GM23248 (cell line): Measurements from ENCODE around the gene KNTC1. TPM values are rescaled to one million over a fixed set of nuclear protein-coding genes. Genes with fewer than 3 reads are reported as not detected.

Source experiments
- DNase-seq: peaks from one replicate; pipeline ENCODE4 v3.0.0-alpha.2; 2015
- H2AFZ ChIP-seq: fragments of 200-600 bp; sonication (generic); 2 replicates; pipeline ENCODE4 v1.6.1; 2016; ENCODE audit warnings: antibody characterized with exemption
- H3F3A ChIP-seq: fragments of 200-600 bp; sonication (generic); 2 replicates; pipeline ENCODE4 v1.6.1; 2016; ENCODE audit warnings: mild to moderate bottlenecking, antibody characterized with exemption, mixed run types; ENCODE audit not compliant: insufficient read depth
- H3K27ac ChIP-seq: fragments of 200-600 bp; sonication (generic); 2 replicates; pipeline ENCODE4 v1.5.1; 2016; ENCODE audit warnings: mild to moderate bottlenecking
- H3K27me3 ChIP-seq: fragments of 200-600 bp; sonication (generic); replicated peaks from 2 replicates; pipeline ENCODE4 v1.6.1; 2016; ENCODE audit warnings: mild to moderate bottlenecking; ENCODE audit not compliant: insufficient read depth
- H3K36me3 ChIP-seq: fragments of 200-600 bp; sonication (generic); 2 replicates; pipeline ENCODE4 v1.6.1; 2016; ENCODE audit warnings: low read depth, mild to moderate bottlenecking
- H3K4me1 ChIP-seq: fragments of 200-600 bp; sonication (generic); 2 replicates; pipeline ENCODE4 v1.6.1; 2016; ENCODE audit warnings: mild to moderate bottlenecking; ENCODE audit not compliant: insufficient read depth
- H3K4me2 ChIP-seq: fragments of 200-600 bp; sonication (generic); one replicate; pipeline ENCODE4 v1.6.1; 2016; ENCODE audit warnings: mild to moderate bottlenecking; ENCODE audit not compliant: unreplicated experiment
- H3K4me3 ChIP-seq: fragments of 200-600 bp; sonication (generic); 2 replicates; pipeline ENCODE4 v1.5.1; 2016; ENCODE audit warnings: mild to moderate bottlenecking
- H3K79me2 ChIP-seq: fragments of 200-600 bp; sonication (generic); 2 replicates; pipeline ENCODE4 v1.6.1; 2016; ENCODE audit warnings: mild to moderate bottlenecking; ENCODE audit not compliant: insufficient read depth
- H3K9ac ChIP-seq: fragments of 200-600 bp; sonication (generic); 2 replicates; pipeline ENCODE4 v1.6.1; 2016; ENCODE audit warnings: mild to moderate bottlenecking
- H3K9me2 ChIP-seq: fragments of 200-600 bp; sonication (generic); 2 replicates; pipeline ENCODE4 v1.6.1; 2016; ENCODE audit warnings: mixed run types, mild to moderate bottlenecking, moderate library complexity; ENCODE audit not compliant: insufficient read depth
- H3K9me3 ChIP-seq: fragments of 200-600 bp; sonication (generic); one replicate; pipeline ENCODE4 v1.6.1; 2017; ENCODE audit warnings: low read depth
- H4K20me1 ChIP-seq: fragments of 200-600 bp; sonication (generic); 2 replicates; pipeline ENCODE4 v1.6.0; 2016; ENCODE audit not compliant: insufficient read depth
- EZH2 ChIP-seq: fragments of 200-600 bp; sonication (generic); IDR thresholded peaks from 2 replicates; pipeline ENCODE4 v1.6.1; 2018; ENCODE audit warnings: antibody characterized with exemption, mild to moderate bottlenecking; ENCODE audit not compliant: insufficient read depth, poor library complexity, severe bottlenecking
- EZH2phosphoT487 ChIP-seq: fragments of 200-600 bp; sonication (generic); IDR thresholded peaks from 2 replicates; pipeline ENCODE4 v1.6.1; 2018; ENCODE audit warnings: antibody characterized with exemption, moderate library complexity, mild to moderate bottlenecking, low read depth; ENCODE audit not compliant: insufficient read depth
- WGBS, 2 experiments: methylation state at CpG; one replicate each; pipeline ENCODE4 v1.1.6; 2015 to 2017; ENCODE audit warnings: low lambda C conversion rate in 2 of 2, low coverage in 1 of 2; ENCODE audit errors: missing lambda C conversion rate in 2 of 2; 5-methylcytosine and 5-hydroxymethylcytosine counted together
- in situ Hi-C: fragments of 300-500 bp; cut with MboI; formaldehyde crosslinking; loops from 2 replicates; pipeline ENCODE4 v1.15.0; 2020
- polyA plus RNA-seq: library from polyadenylated mRNA; unstranded; fragments of >200 nt; fragmentation: Nextera tagmentation; extraction: Ambion mirVana; gene quantifications from 2 replicates; pipeline ENCODE4 v1.2.1, GENCODE V29; 2016
- total RNA-seq: library from RNA; depleted of rRNA; stranded (reverse); fragments of >200 nt; shearing (Covaris generic); gene quantifications from 2 replicates; pipeline ENCODE4 v1.2.3, GENCODE V29; 2014

Gene KNTC1
- total and polyA plus RNA-seq, 2 experiments from 2014 or later, result 8.1 to 15.5 TPM

- Histone ChIP-seq H3K4me3 (no peak overlapping the region), H4K20me1 (no peaks in the 10 kb centered on the region), H3K9ac (no peak overlapping the region), H3K27me3 (no peaks in the 10 kb centered on the region), H3K4me1 (no peaks in the 10 kb centered on the region), H3K36me3 (no peaks in the 10 kb centered on the region), H3K27ac (no peak overlapping the region), H3K9me3 (no peaks in the 10 kb centered on the region), H3K4me2 (no peak overlapping the region), H3F3A (no peaks in the 10 kb centered on the region), H2AFZ (no peak overlapping the region), H3K9me2 (no peaks in the 10 kb centered on the region), H3K79me2 (no peaks in the 10 kb centered on the region)
- TF ChIP-seq EZH2 (no peak), EZH2phosphoT487 (no peak)
- no peak for DNase-seq
- in situ Hi-C loops, result no loop called here
- 90 to 96% methylated on average over 2 of the region's 2 CpGs for WGBS, 2 experiments
Observed at GRCh38 chr12:122602456-122602855, 75.4 kb downstream of the KNTC1 start.

DNA sequence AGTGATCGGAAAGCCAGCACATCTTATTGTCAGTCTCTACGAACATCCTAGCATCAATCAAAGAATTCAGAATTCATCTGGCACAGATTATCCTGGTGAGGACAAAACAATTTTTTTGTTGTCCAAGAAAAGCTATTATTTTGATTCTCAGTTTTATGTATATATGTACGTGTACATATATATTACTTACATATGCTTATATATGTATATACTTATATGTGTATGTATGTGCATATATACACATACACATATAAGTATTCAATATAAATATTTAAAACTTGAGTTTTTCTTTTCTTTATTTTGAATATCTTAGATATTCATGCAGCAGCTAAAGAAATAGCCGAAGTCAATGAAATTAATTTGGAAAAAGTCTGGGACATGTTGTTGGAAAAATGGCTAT, 77.9 kb downstream of the KNTC1 start:
- no peak for DNase-seq
- H3K27me3 ChIP-seq, result no peaks in the 10 kb centered on the region
- H3K9ac ChIP-seq, result no peak overlapping the region
- no peak overlapping the region for H3K27ac ChIP-seq
- H3K36me3 ChIP-seq, result no peaks in the 10 kb centered on the region
- no peaks in the 10 kb centered on the region for H3F3A ChIP-seq
- no peaks in the 10 kb centered on the region for H4K20me1 ChIP-seq
- H3K4me3 ChIP-seq, result no peak overlapping the region
- no peaks in the 10 kb centered on the region for H3K9me3 ChIP-seq
- H3K4me1 ChIP-seq, result no peaks in the 10 kb centered on the region
- no peaks in the 10 kb centered on the region for H3K9me2 ChIP-seq
- 94 to 97% methylated on average over 4 of the region's 4 CpGs for WGBS, 2 experiments
- H2AFZ ChIP-seq, result no peak overlapping the region
- no peaks in the 10 kb centered on the region for H3K79me2 ChIP-seq
- TF ChIP-seq EZH2phosphoT487, result no peak
- no peak for TF ChIP-seq EZH2
- H3K4me2 ChIP-seq, result no peak overlapping the region
- in situ Hi-C loops, result no loop called here

DNA sequence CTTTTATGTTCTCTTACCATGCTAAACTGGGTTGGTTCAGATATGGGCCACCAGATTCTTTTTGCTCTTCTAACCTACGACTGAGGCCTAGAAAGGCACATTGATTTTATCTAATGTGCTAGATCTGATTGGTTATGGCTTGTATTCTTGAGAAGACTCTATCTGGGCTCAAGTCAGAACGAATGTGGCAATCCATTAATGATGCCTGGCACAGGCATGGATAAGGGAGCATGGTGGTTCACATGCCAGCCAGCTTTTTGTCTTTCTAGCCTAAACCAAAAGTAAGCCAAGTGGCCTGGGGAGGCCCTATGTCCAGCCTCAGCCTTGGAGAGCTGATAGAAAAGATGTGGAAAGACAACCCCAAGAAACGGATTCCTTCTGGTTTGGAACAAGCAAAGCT, 82.7 kb downstream of the KNTC1 start:
- no peak for DNase-seq
- in situ Hi-C loops, result no loop called here
- Histone ChIP-seq H3K4me3 (no peak overlapping the region), H3K9ac (no peak overlapping the region), H3K4me2 (no peak overlapping the region), H3K79me2 (no peaks in the 10 kb centered on the region), H3K27me3 (no peaks in the 10 kb centered on the region), H3K36me3 (peaks cover 10% of the 10 kb centered on the region), H2AFZ (no peak overlapping the region), H3K27ac (no peak overlapping the region), H3K9me3 (no peaks in the 10 kb centered on the region), H3K4me1 (no peaks in the 10 kb centered on the region), H3K9me2 (no peaks in the 10 kb centered on the region), H4K20me1 (no peaks in the 10 kb centered on the region), H3F3A (no peaks in the 10 kb centered on the region)
- 64 to 68% methylated on average over 3 of the region's 3 CpGs for WGBS, 2 experiments
- TF ChIP-seq EZH2phosphoT487 (no peak), EZH2 (no peak)

DNA sequence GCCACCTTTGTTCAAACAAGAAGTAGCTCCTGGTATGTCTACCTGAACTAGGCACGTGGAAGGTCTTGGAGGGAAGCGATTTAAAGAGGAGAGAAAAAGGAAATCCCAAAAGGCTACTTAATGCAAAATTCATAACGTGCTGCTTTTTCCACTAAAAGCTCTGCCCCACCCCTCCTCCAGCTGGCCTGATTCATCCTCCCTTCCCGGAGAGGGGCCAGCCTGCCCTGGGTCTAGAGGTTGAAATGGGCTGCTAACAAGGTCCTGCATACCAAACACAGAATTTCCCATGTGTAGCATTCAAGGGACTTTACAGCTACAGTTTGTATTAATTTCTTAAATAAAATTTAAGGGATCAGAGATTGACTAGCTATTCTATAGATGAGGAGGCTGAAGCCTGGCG, 83.2 kb downstream of the KNTC1 start:
- Histone ChIP-seq H3K27me3 (no peaks in the 10 kb centered on the region), H4K20me1 (no peaks in the 10 kb centered on the region), H3K9me3 (no peaks in the 10 kb centered on the region), H2AFZ (no peak overlapping the region), H3K4me1 (0 out of 2 replicates have a peak, but pooled peaks cover 3% of the 10 kb centered on the region), H3K4me2 (no peak overlapping the region), H3K4me3 (no peak overlapping the region), H3K9ac (no peak overlapping the region), H3K27ac (no peak overlapping the region), H3K36me3 (peaks cover 10% of the 10 kb centered on the region), H3K79me2 (no peaks in the 10 kb centered on the region), H3K9me2 (no peaks in the 10 kb centered on the region), H3F3A (no peaks in the 10 kb centered on the region)
- TF ChIP-seq EZH2phosphoT487 (no peak), EZH2 (no peak)
- 89 to 91% methylated on average over 5 of the region's 5 CpGs for WGBS, 2 experiments
- in situ Hi-C loops, result no loop called here
- DNase-seq, result no peak

DNA sequence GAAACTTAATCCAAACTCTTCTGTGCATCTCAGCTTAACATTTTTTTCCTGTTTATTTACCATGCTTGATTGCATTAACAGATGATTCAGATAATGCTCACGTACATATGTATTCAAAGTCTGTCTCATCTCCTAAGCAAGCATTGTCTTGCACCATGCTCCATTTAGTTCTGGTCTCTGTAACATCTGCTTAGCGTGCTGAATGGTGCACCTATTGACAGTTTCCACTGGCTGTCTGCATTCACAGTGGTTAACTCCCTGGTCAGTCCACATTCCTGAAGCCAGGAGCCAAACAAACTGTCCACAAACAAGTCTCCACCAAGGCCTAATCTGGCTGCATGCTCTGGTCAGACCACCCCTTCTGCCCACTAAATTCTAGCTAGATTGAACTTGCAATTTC, 83.9 kb downstream of the KNTC1 start:
- no peaks in the 10 kb centered on the region for H3F3A ChIP-seq
- no peak overlapping the region for H2AFZ ChIP-seq
- H3K9me2 ChIP-seq, result no peaks in the 10 kb centered on the region
- H4K20me1 ChIP-seq, result no peaks in the 10 kb centered on the region
- H3K27me3 ChIP-seq, result no peaks in the 10 kb centered on the region
- no peaks in the 10 kb centered on the region for H3K9me3 ChIP-seq
- H3K27ac ChIP-seq, result no peak overlapping the region
- no peak overlapping the region for H3K9ac ChIP-seq
- no peak overlapping the region for H3K4me2 ChIP-seq
- WGBS, 2 experiments, result 97 to 99% methylated on average over 2 of the region's 2 CpGs
- no peak for DNase-seq
- H3K79me2 ChIP-seq, result no peaks in the 10 kb centered on the region
- 0 out of 2 replicates have a peak, but pooled peaks cover 3% of the 10 kb centered on the region for H3K4me1 ChIP-seq
- in situ Hi-C loops, result no loop called here
- no peak for TF ChIP-seq EZH2phosphoT487
- peaks cover 10% of the 10 kb centered on the region for H3K36me3 ChIP-seq
- H3K4me3 ChIP-seq, result no peak overlapping the region
